ENCODE measurements around the gene CYP27C1. TPM values are rescaled to one million over a fixed set of nuclear protein-coding genes. Genes with fewer than 3 reads are reported as not detected.

Gene CYP27C1
- total RNA-seq, 1 donor from 2014 or later, result 5.1 TPM

DNA sequence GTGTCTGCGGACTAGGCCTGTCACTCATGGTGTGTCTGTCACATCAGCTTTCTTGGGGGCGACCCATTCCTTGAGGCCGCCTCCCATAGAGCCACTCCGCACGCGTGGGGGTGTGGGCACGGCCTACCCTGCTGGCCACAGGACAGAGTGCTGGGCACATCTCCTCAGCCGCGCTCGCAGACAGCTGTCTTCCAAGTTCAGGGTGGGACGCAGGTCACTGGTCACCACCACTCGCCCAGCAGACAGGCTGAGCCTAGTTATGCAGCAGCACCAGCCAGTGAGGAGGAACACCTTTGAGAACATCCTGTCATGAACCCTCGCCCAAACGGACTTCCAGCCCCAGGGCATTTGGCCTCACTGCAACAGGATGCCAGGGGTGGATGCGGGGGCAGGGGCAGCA lies 82.4 kb downstream of the CYP27C1 start:
- no peak for DNase-seq (ENCODE audit: extremely low spot score, unreplicated experiment)
- Mint-ChIP-seq H3K4me3 (no peak overlapping the region), H3K27me3 (peaks cover 6% of the 10 kb centered on the region), H3K36me3 (no peaks in the 10 kb centered on the region), H3K4me1 (ENCODE audit: unreplicated experiment) (peaks cover 4% of the 10 kb centered on the region), H3K27ac (no peak overlapping the region), H3K9me3 (peaks cover 5% of the 10 kb centered on the region)
- TF ChIP-seq, protein P1, sequence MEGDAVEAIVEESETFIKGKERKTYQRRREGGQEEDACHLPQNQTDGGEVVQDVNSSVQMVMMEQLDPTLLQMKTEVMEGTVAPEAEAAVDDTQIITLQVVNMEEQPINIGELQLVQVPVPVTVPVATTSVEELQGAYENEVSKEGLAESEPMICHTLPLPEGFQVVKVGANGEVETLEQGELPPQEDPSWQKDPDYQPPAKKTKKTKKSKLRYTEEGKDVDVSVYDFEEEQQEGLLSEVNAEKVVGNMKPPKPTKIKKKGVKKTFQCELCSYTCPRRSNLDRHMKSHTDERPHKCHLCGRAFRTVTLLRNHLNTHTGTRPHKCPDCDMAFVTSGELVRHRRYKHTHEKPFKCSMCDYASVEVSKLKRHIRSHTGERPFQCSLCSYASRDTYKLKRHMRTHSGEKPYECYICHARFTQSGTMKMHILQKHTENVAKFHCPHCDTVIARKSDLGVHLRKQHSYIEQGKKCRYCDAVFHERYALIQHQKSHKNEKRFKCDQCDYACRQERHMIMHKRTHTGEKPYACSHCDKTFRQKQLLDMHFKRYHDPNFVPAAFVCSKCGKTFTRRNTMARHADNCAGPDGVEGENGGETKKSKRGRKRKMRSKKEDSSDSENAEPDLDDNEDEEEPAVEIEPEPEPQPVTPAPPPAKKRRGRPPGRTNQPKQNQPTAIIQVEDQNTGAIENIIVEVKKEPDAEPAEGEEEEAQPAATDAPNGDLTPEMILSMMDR (conservative IDR thresholded peaks at IDR 0.05), result no peak

DNA sequence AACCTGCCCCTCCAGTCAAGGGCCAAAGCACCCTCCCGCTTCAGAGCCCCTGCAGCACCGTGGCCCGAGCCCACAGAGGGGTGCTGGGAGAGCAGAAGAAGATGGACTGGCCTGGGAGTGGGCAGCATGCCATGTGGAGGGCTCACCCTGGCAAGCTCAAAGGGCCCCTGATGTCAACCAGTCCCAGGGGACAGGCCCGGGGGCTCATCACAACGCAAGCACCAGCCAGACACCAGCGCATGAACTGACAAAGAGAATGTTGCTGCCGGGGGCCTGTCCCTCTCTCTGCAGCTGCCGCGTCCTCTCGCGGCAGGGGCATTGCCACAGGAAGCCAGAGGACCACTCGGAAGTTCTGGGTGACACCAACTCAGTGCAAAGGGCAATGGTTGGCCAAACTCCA lies 82.9 kb downstream of the CYP27C1 start:
- TF ChIP-seq, protein P1 (conservative IDR thresholded peaks at IDR 0.05), result no peak
- H3K4me1 Mint-ChIP-seq (ENCODE audit: unreplicated experiment), result peaks cover 4% of the 10 kb centered on the region
- no peak overlapping the region for H3K27ac Mint-ChIP-seq
- H3K36me3 Mint-ChIP-seq, result no peaks in the 10 kb centered on the region
- no peak overlapping the region for H3K4me3 Mint-ChIP-seq
- DNase-seq (ENCODE audit: extremely low spot score, unreplicated experiment), result no peak
- peaks cover 6% of the 10 kb centered on the region for H3K27me3 Mint-ChIP-seq
- H3K9me3 Mint-ChIP-seq, result peaks cover 5% of the 10 kb centered on the region

GRCh38 chr2:127134833-127135830 lies 85.0 kb downstream of the CYP27C1 start:
- Mint-ChIP-seq H3K4me3 (no peak overlapping the region), H3K27ac (no peak overlapping the region)

DNA sequence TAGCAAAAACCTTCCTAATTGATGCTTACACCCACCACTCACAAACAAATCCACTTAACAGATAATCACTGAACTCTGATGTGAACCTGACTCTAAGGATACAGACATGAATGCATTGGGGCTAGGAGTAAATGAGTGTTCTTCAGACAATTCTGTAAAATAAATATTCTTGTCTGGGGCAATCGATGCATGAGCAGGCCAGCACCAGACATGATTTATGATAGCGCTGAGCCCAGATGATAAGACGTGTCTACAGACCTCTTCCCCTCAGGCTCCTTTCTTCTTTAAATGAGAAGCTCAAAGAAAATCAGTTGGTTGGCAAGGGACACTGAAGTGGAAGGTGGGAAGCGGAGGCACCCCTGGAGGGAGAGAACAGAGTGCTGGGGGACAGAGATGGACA lies 85.9 kb downstream of the CYP27C1 start:
- Mint-ChIP-seq H3K9me3 (no peaks in the 10 kb centered on the region), H3K4me3 (no peak overlapping the region), H3K27me3 (no peaks in the 10 kb centered on the region), H3K27ac (no peak overlapping the region), H3K36me3 (no peaks in the 10 kb centered on the region), H3K4me1 (ENCODE audit: unreplicated experiment) (peaks cover 4% of the 10 kb centered on the region)
- no peak for DNase-seq (ENCODE audit: extremely low spot score, unreplicated experiment)
- TF ChIP-seq, protein P1 (conservative IDR thresholded peaks at IDR 0.05), result no peak

More at GRCh38 chr2:127134833-127135830, 85.0 kb downstream of the CYP27C1 start:
- Mint-ChIP-seq H3K4me1 (ENCODE audit: unreplicated experiment) (peaks cover 4% of the 10 kb centered on the region), H3K9me3 (peaks cover 5% of the 10 kb centered on the region), H3K27me3 (no peaks in the 10 kb centered on the region), H3K36me3 (no peaks in the 10 kb centered on the region)
- DNase-seq (ENCODE audit: extremely low spot score, unreplicated experiment), result no peak
- TF ChIP-seq, protein P1 (conservative IDR thresholded peaks at IDR 0.05), result no peak

Other genes with a start within 250 kb of the CYP27C1 start
- 26.3 and 63.4 TPM in 2 replicates for gene BIN1, start 113.1 kb downstream of the CYP27C1 start, total RNA-seq (ENCODE audit: low replicate concordance)
- gene ERCC3, start 73.8 kb upstream of the CYP27C1 start, total RNA-seq (ENCODE audit: low replicate concordance), result 43.4 and 52.9 TPM in 2 replicates
- 30.8 and 34.5 TPM in 2 replicates for gene MAP3K2, start 167.7 kb upstream of the CYP27C1 start, total RNA-seq (ENCODE audit: low replicate concordance)
- gene PROC, start 198.1 kb upstream of the CYP27C1 start, total RNA-seq (ENCODE audit: low replicate concordance), result 8.9 and 18.7 TPM in 2 replicates